ENCODE results near the gene ACSL6.

Gene ACSL6

GRCh38 chr5:131950706-131951105 is 60.8 kb downstream of the ACSL6 start:
- no peak overlapping the region for H3K27ac ChIP-seq (ENCODE audit: low read depth, low read length)
- peaks cover 9% of the 10 kb centered on the region for H3K27me3 ChIP-seq (ENCODE audit: control insufficient read depth, low read length)
- TF ChIP-seq, protein P1, sequence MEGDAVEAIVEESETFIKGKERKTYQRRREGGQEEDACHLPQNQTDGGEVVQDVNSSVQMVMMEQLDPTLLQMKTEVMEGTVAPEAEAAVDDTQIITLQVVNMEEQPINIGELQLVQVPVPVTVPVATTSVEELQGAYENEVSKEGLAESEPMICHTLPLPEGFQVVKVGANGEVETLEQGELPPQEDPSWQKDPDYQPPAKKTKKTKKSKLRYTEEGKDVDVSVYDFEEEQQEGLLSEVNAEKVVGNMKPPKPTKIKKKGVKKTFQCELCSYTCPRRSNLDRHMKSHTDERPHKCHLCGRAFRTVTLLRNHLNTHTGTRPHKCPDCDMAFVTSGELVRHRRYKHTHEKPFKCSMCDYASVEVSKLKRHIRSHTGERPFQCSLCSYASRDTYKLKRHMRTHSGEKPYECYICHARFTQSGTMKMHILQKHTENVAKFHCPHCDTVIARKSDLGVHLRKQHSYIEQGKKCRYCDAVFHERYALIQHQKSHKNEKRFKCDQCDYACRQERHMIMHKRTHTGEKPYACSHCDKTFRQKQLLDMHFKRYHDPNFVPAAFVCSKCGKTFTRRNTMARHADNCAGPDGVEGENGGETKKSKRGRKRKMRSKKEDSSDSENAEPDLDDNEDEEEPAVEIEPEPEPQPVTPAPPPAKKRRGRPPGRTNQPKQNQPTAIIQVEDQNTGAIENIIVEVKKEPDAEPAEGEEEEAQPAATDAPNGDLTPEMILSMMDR (IDR thresholded peaks at IDR 0.05; ENCODE audit: low read depth, low read length, poor library complexity, severe bottlenecking), result no peak
- TF ChIP-seq EZH2phosphoT487 (IDR thresholded peaks at IDR 0.05; ENCODE audit: borderline replicate concordance, low read length), result no peak
- no peaks in the 10 kb centered on the region for H3K9me3 ChIP-seq (ENCODE audit: control insufficient read depth, insufficient read depth, low read length)
- H3K9me2 ChIP-seq (replicated peaks; ENCODE audit: control insufficient read depth, low read length), result no peaks in the 10 kb centered on the region
- no peaks in the 10 kb centered on the region for H3F3A ChIP-seq (ENCODE audit: control insufficient read depth, insufficient read depth)
- no peaks in the 10 kb centered on the region for H3K36me3 ChIP-seq (ENCODE audit: control insufficient read depth, low read length)
- H4K20me1 ChIP-seq (ENCODE audit: control insufficient read depth, insufficient read depth, low read depth, low read length), result no peaks in the 10 kb centered on the region
- no peaks in the 10 kb centered on the region for H3K79me2 ChIP-seq (ENCODE audit: control insufficient read depth, low read length)
- no peak overlapping the region for H3K4me2 ChIP-seq (ENCODE audit: low read length)
- no peak overlapping the region for H3K4me3 ChIP-seq (ENCODE audit: low read length)
- H3K4me1 ChIP-seq (ENCODE audit: control insufficient read depth, low read length), result no peaks in the 10 kb centered on the region

GRCh38 chr5:131947445-131947844 is 64.0 kb downstream of the ACSL6 start:
- no peak overlapping the region for H3K27ac ChIP-seq (ENCODE audit: low read depth, low read length)
- no peak overlapping the region for H3K4me2 ChIP-seq (ENCODE audit: low read length)
- no peaks in the 10 kb centered on the region for H3K4me1 ChIP-seq (ENCODE audit: control insufficient read depth, low read length)
- peaks cover 4% of the 10 kb centered on the region; the same call in 1 of the 2 replicates for H3K27me3 ChIP-seq (ENCODE audit: control insufficient read depth, low read length)
- no peaks in the 10 kb centered on the region for H4K20me1 ChIP-seq (ENCODE audit: control insufficient read depth, insufficient read depth, low read depth, low read length)
- no peaks in the 10 kb centered on the region for H3K36me3 ChIP-seq (ENCODE audit: control insufficient read depth, low read length)
- H3K79me2 ChIP-seq (ENCODE audit: control insufficient read depth, low read length), result no peaks in the 10 kb centered on the region
- no peaks in the 10 kb centered on the region for H3K9me3 ChIP-seq (ENCODE audit: control insufficient read depth, insufficient read depth, low read length)
- H3K4me3 ChIP-seq (ENCODE audit: low read length), result no peak overlapping the region
- TF ChIP-seq, protein P1 (IDR thresholded peaks at IDR 0.05; ENCODE audit: low read depth, low read length, poor library complexity, severe bottlenecking), result no peak
- TF ChIP-seq EZH2phosphoT487 (IDR thresholded peaks at IDR 0.05; ENCODE audit: borderline replicate concordance, low read length), result no peak
- H3F3A ChIP-seq (ENCODE audit: control insufficient read depth, insufficient read depth), result no peaks in the 10 kb centered on the region
- no peaks in the 10 kb centered on the region for H3K9me2 ChIP-seq (replicated peaks; ENCODE audit: control insufficient read depth, low read length)

DNA sequence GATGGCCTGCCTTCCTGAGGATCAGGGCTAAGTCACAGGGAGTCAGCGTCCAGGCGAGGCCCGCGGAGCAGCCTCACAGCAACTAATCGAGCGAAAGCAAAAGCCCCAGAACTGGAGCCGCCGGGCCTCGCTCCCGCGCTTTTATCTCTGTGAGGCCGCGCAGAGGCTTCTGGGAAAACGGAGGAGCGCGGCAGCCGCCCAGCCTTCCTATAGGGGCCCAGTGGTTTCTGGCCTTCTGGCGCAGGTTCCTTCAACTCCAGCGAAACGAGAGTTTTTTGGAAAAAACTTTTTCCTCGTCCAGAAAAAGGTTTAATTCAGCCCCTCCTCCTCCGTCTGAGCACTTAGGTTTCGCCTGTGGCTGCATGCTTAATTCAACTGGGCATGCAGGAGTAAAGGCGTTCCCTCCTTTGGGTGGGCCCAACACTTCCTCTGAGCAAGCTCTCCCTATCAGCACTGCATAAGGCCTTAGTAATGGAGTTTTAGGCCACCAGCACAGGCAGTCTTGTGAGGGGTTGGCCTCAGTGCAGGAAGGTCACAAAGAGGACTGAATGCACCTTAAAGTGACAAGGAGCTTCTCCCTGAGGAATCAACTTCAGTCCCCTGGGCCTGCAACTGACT is 65.8 kb downstream of the ACSL6 start, which contains the start of gene MEIKIN:
TSS of gene MEIKIN (minus strand) at position 113 of the 618 bp plus-strand sequence. CDS start 158 bp downstream, outside the sequence.
- Histone ChIP-seq H3K9me2 (replicated peaks; ENCODE audit: control insufficient read depth, low read length) (no peaks in the 10 kb centered on the region), H3K27me3 (ENCODE audit: control insufficient read depth, low read length) (peaks cover 4% of the 10 kb centered on the region; the same call in 1 of the 2 replicates), H3K79me2 (ENCODE audit: control insufficient read depth, low read length) (no peaks in the 10 kb centered on the region), H4K20me1 (ENCODE audit: control insufficient read depth, insufficient read depth, low read depth, low read length) (no peaks in the 10 kb centered on the region), H3K27ac (ENCODE audit: low read depth, low read length) (no peak within 1 kb of the TSS), H3K4me3 (ENCODE audit: low read length) (no peak within 1 kb of the TSS), H3K9me3 (ENCODE audit: control insufficient read depth, insufficient read depth, low read length) (no peaks in the 10 kb centered on the region), H3K4me1 (ENCODE audit: control insufficient read depth, low read length) (no peaks in the 10 kb centered on the region), H3F3A (ENCODE audit: control insufficient read depth, insufficient read depth) (no peaks in the 10 kb centered on the region), H3K36me3 (ENCODE audit: control insufficient read depth, low read length) (no peaks in the 10 kb centered on the region), H3K4me2 (ENCODE audit: low read length) (no peak within 1 kb of the TSS)
- TF ChIP-seq, protein P1 (IDR thresholded peaks at IDR 0.05; ENCODE audit: low read depth, low read length, poor library complexity, severe bottlenecking), result no peak
- TF ChIP-seq EZH2phosphoT487 (IDR thresholded peaks at IDR 0.05; ENCODE audit: borderline replicate concordance, low read length), result no peak
